ES-I3 (cell line): ENCODE measurements around the gene UBAC2.

Experiments
- H3K36me3 ChIP-seq: 2 replicates; pipeline ENCODE4 v1.6.1; 2013; ENCODE audit warnings: mild to moderate bottlenecking, low read length, control low read depth, moderate library complexity; ENCODE audit not compliant: insufficient read depth
- H3K4me1 ChIP-seq: 2 replicates; pipeline ENCODE4 v1.6.1; 2013; ENCODE audit warnings: mild to moderate bottlenecking, control low read depth, low read length; ENCODE audit not compliant: insufficient read depth
- H3K9ac ChIP-seq: 2 replicates; pipeline ENCODE4 v1.6.1; 2013; ENCODE audit warnings: low read depth, mild to moderate bottlenecking, low read length, moderate library complexity
- H3K9me3 ChIP-seq: 2 replicates; pipeline ENCODE4 v1.6.1; 2013; ENCODE audit warnings: mild to moderate bottlenecking, low read length, moderate library complexity; ENCODE audit not compliant: control insufficient read depth, insufficient read depth

Gene UBAC2

DNA sequence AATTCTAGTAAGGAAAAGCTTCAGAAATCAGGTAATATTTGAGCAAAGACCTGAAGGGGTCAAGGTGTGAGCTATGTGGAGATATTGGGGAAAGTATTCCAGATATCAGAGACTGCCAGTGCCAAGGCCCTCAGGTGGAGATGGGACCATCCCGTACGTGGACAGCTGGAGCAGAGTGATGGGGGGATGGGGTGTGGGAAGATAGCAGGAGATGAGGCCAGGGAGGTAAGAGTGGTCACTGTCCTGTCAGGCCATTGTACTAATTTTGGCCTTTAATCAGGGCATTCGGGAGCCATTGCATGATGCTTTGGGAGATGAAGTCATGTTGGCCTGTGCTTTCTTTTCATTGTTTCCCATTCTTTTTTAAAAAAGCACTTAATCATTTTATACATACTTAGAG, 70.6 kb downstream of the UBAC2 start:
- Histone ChIP-seq H3K9me3 (peaks cover 4% of the 10 kb centered on the region; the same call in 1 of the 2 replicates), H3K4me1 (no peaks in the 10 kb centered on the region), H3K36me3 (no peaks in the 10 kb centered on the region), H3K9ac (no peak overlapping the region)

DNA sequence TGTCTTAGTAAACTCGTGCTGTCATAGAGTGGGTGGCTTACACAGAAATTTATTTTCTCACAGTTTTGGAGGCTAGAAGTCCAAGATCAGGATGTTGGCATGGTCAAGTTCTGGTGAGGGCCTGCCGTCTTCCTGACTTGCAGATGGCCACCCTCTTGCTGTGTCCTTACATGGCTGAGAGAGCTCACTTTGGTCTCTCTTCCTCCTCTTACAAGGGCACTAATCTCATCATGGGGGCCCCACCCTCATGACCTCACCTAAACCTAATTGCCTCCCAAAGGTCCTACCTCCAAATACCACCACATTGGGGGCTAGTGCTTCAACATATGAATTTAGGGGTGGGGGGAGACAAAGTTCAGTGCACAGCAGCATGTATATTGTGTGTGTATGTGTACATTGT, 71.8 kb downstream of the UBAC2 start:
- Histone ChIP-seq H3K36me3 (no peaks in the 10 kb centered on the region), H3K9me3 (peaks cover 4% of the 10 kb centered on the region; the same call in 1 of the 2 replicates), H3K4me1 (no peaks in the 10 kb centered on the region), H3K9ac (no peak overlapping the region)

DNA sequence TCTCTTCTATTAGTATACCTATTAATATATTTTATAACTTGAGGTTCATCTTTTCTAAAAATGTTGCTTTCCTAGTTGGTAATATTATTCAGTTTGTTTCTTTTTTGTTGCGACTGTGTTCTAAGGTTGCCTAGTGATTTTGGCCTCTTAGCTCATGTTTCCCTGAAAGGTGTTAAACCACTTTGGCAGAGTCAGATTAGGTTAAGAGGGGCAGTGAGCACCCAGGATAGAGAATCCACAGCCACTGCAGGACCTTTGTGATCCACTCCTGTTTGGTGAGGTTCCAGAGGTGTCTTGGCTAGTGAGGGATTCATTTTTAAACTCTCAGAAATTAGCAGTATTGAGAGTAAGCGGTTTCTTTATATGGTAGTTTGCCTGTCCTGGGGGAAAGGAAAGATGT, 72.5 kb downstream of the UBAC2 start:
- Histone ChIP-seq H3K36me3 (no peaks in the 10 kb centered on the region), H3K9ac (no peak overlapping the region), H3K4me1 (no peaks in the 10 kb centered on the region), H3K9me3 (peaks cover 4% of the 10 kb centered on the region; the same call in 1 of the 2 replicates)

DNA sequence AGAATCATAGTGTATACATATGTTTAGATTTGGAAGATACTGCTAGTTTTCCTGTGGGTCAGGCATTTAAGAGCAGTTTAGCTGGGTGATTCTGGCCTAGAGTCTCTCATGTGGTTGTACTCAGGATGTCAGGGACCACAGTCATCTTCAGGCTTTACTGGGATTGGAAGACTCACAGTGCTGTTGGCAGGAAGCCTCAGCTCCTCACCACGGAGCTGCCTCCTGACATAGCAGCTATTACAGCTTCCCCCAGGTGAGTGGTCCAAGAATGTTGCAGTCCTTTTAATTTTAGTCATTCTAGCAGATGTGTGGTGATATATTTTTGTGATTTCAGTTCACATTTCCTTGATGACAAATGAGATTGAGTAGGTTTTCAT, 74.4 kb downstream of the UBAC2 start:
- Histone ChIP-seq H3K9me3 (peaks cover 4% of the 10 kb centered on the region; the same call in 1 of the 2 replicates), H3K4me1 (no peaks in the 10 kb centered on the region), H3K9ac (no peak overlapping the region), H3K36me3 (no peaks in the 10 kb centered on the region; the same call in 1 of the 2 replicates)

DNA sequence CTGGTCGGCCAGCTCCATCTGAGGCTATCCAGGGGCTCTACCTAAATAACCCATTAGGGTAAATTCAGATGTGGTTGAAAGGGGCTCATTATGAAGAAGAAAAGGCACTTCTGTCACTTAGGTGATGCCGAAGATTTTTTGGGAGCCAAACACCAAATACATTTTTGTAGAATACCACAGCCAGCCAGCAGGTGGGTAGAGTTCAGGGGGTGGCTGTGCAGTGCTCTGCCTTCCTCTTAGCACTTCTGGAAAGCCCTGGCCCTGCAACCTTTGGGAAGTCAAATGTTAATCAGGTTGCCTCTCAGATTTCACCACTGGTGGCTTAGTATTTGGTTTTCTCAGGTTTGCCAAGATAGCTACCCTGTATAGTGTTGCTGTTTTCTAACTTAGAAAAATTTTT, 76.1 kb downstream of the UBAC2 start:
- Histone ChIP-seq H3K9ac (no peak overlapping the region), H3K4me1 (no peaks in the 10 kb centered on the region), H3K9me3 (peaks cover 4% of the 10 kb centered on the region; the same call in 1 of the 2 replicates), H3K36me3 (no peaks in the 10 kb centered on the region; the same call in 1 of the 2 replicates)

DNA sequence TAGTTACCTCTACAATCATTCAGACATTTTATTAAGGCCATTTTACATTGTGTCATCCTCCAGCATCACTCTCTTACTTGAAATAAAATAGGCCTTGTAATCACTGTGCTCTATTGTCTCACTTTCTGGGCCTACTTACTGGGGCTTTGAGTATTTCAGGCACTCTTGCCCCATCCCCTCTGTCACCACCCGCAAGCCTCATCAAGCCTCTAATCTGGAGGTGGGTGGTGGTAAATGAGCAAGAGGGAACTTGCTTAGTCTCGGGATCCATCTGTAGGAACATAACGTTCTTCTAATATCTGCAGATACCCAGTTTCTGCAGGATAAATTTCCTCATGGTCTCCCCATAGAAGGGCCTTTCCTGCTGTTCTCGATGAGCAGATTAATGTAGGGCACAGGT, 77.0 kb downstream of the UBAC2 start:
- Histone ChIP-seq H3K36me3 (no peaks in the 10 kb centered on the region; the same call in 1 of the 2 replicates), H3K4me1 (no peaks in the 10 kb centered on the region), H3K9me3 (peaks cover 1% of the 10 kb centered on the region; the same call in 1 of the 2 replicates), H3K9ac (no peak overlapping the region)

DNA sequence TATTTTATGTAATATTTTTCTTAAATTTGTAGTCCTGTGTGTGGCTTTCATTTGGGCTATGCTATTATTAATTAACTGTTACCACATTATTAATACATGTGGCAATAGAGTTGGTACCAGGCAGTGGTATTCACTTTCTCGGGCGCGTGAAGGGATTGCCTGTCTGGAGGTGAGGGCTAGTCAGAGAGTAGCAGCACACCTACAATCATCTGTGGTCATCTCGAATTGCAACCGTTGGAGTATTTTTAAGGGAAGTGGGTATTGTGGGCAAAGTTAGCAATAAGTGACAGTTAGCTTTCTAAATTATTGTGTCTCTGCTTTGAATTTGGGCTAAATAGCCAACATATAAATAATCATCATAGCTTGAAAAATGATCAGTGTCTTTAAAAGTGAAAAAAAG, 77.5 kb downstream of the UBAC2 start:
- Histone ChIP-seq H3K4me1 (no peaks in the 10 kb centered on the region; the same call in 1 of the 2 replicates), H3K9ac (no peak overlapping the region), H3K9me3 (no peaks in the 10 kb centered on the region), H3K36me3 (no peaks in the 10 kb centered on the region; the same call in 1 of the 2 replicates)

DNA sequence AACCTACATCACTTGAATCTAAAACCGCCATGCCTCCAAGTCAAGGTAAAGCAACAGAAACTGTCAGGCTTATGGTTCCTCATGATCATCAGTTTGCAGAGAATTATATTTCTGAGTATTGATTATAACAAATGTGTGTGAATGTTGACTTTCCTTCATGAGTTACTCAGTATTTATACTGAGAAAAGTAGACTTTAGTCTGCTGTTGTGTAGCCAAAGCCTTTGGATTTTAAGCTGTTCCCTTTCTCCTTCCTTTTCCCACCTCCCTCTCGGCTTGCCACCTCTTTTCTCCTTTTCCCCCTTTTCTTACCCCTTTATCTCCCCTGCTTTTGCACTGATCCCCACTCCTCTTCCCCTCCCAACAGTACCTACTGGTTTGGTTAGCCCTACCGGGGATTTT, 78.2 kb downstream of the UBAC2 start:
- no peaks in the 10 kb centered on the region; the same call in 1 of the 2 replicates for H3K4me1 ChIP-seq

DNA sequence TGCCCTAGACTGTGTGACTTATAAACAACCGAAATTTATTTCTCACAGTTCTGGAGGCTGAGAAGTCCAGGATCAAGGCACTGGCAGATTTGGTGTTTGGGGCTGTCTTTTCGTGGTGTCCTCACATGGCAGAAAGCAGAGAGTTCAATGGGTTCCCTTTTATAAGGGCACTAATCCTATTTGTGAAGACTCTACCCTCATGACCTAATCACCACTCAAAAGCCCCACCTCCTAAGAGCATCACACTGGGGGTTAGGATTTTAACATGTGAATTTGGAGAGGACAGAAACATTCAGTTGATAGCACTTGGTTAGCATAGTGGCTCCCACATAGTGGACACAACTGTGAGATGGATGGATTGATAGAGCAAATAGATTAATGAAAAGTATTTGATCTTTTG, 79.0 kb downstream of the UBAC2 start:
- Histone ChIP-seq H3K4me1 (no peaks in the 10 kb centered on the region; the same call in 1 of the 2 replicates), H3K36me3 (no peaks in the 10 kb centered on the region; the same call in 1 of the 2 replicates), H3K9me3 (no peaks in the 10 kb centered on the region), H3K9ac (no peak overlapping the region)

More for the DNA sequence above, 78.2 kb downstream of the UBAC2 start:
- H3K9ac ChIP-seq = no peak overlapping the region
- H3K9me3 ChIP-seq = no peaks in the 10 kb centered on the region
- H3K36me3 ChIP-seq = no peaks in the 10 kb centered on the region; the same call in 1 of the 2 replicates

DNA sequence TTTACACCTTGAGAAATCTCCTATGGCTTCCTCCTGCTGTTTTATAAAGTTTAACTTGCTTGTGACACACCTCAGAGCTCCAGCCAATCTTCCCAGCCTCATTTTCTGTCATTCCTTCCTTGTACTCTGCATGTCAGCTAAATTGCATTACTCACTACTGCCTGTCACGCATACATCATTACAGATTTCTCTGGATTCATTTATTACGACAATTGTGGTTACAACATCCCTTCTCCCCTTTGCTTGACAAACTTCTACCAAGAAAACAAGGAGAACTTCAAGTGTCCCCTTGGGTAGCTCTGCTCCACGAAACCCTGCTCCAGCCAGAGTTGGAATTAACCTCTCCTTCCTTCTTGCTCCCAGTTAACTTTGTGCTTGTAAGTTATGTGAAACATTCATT, 79.5 kb downstream of the UBAC2 start:
- H3K4me1 ChIP-seq = no peaks in the 10 kb centered on the region; the same call in 1 of the 2 replicates
- no peak overlapping the region for H3K9ac ChIP-seq
- H3K9me3 ChIP-seq = no peaks in the 10 kb centered on the region
- no peaks in the 10 kb centered on the region; the same call in 1 of the 2 replicates for H3K36me3 ChIP-seq

DNA sequence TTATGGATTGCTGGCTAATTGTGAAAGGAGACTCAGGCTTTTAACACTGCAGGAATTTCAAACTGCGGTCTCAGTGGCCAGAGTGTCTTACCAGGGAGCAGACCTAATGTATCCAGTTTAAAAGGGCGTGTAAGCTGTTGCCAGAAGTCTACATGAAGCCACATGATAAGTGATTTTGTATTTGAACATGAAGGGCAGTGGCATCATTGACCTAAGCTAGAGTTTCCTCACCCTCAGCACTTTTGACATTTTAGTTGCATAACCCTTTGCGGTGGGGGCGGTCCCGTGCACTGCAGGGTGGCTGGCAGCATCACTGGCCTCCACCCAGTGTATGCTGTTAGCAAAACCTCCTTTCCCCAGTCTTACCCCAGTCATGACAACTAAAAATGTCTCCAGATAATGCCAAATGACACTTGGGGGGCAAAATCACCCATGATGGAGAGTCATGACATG, 81.2 kb downstream of the UBAC2 start:
- no peaks in the 10 kb centered on the region; the same call in 1 of the 2 replicates for H3K4me1 ChIP-seq
- H3K36me3 ChIP-seq = no peaks in the 10 kb centered on the region; the same call in 1 of the 2 replicates
- no peak overlapping the region for H3K9ac ChIP-seq
- H3K9me3 ChIP-seq = no peaks in the 10 kb centered on the region

DNA sequence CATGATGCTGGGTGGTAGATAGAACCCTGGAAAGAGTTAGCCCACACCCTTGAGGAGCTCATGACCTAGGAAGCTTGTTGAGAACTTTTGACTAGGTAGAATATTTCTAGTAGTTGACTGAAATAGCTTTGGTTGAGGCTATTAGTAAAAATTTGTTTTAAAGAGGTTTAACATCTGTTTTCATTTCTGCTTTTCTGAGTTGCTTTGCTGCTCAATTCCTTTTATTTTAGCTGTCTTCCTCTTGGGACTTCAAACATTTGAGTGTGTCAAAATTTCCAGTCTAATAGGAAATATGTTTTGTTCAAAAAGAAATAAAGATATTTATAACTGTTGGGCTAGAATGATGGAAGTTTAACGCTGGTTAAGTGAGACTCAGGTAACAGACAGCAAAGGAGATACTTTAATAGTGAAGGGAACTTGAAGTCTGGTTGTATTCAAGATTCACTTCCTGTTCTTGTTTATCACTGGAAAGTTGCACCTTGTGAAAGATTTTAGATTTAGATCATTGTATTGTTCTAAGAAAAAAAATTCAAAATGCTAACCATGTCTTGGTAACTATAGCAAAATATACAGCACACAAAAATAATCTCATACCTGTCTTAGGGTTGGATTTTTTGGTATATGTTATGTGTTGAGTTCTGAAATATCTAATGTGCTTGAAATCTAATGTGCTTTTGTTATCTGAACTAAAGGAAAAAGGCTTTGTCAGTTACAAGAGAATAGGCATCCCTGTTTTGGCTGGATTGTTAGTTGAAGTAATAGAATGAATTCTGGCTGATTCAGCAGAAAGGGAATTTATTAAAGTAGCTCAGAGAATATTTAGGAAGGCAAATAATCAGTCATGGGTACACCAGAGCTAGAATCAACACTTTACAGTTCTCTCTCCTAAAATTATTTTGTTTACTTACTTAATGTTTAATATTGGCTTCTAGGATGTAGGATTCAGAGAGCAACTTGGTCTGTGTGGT, 81.9 kb downstream of the UBAC2 start:
- no peak overlapping the region for H3K9ac ChIP-seq
- no peaks in the 10 kb centered on the region for H3K9me3 ChIP-seq
- no peaks in the 10 kb centered on the region; the same call in 1 of the 2 replicates for H3K4me1 ChIP-seq
- no peaks in the 10 kb centered on the region; the same call in 1 of the 2 replicates for H3K36me3 ChIP-seq

DNA sequence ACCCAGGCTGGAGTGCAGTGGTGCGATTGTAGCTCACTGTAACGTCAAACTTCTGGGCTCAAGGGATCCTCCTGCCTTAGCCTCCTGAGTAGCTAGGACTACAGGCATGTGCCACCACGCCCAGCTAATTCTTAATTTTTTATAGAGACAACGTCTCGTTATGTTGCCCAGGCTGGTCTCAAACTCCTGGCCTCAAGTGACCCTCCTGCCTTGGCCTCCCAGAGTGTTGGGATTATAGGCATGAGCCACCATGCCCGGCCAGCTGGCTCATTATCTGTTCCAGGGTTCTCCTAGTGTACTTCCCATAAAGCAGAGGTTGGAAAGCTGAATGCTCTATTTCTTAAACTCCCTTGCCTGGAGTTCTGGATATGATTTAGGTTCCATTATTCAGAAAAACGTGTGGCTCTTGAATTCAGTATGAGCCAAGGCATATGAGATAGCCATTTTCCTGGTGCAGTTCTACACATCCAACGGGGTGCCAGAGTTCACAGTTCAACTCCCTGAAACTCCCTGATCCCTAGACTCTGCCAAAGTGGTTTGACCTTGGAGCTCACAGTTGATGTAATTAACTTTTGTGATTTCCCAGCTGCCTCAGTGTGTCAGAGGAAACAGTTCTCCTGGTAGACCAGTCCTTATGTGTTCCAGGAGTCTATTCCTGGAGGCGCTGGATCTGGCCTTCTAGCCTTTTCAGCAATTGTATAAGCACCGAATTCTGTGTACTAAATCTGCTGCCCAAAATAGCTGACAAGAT, 85.0 kb downstream of the UBAC2 start:
- H3K9ac ChIP-seq = no peak overlapping the region
- H3K4me1 ChIP-seq = no peaks in the 10 kb centered on the region; the same call in 1 of the 2 replicates
- H3K36me3 ChIP-seq = no peaks in the 10 kb centered on the region
- no peaks in the 10 kb centered on the region for H3K9me3 ChIP-seq

DNA sequence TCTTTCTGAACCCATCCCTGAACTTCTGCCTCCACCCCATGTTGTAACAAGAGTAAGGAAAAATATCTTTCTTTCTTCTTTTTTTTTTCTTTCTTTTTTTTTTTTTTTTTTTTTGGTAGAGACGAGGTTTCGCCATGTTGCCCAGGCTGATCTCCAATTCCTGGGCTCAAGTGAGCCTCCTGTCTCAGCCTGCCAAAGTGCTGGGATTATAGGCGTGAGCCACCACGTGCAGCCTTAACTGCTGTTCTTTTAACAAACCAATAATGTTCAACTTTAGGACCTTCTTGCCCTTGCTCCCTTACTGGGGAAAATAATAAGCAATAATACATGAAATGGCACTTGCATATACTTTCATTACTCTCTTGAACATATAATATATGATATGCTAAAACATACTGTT, 86.9 kb downstream of the UBAC2 start:
- no peaks in the 10 kb centered on the region for H3K36me3 ChIP-seq
- H3K4me1 ChIP-seq = no peaks in the 10 kb centered on the region; the same call in 1 of the 2 replicates
- H3K9me3 ChIP-seq = no peaks in the 10 kb centered on the region
- H3K9ac ChIP-seq = no peak overlapping the region
